Left renal pelvis (tissue), 4 donors: ENCODE results near the gene MISP3. TPM values are rescaled to one million over a fixed set of nuclear protein-coding genes. Genes with fewer than 3 reads are reported as not detected.

Experiments
- DNase-seq, 4 donors: peaks; one replicate each; pipeline ENCODE4 v3.0.0-alpha.2; 2013; ENCODE audit warnings: low read depth in 4 of 4, low spot score in 3 of 4
- polyA plus RNA-seq, 4 donors: library from polyadenylated mRNA; unstranded; fragments of 120-200 nt; gene quantifications; one replicate each; pipeline ENCODE4 v1.2.1, GENCODE V29; 2013; ENCODE audit not compliant: insufficient read length in 4 of 4

The MISP3 gene
- polyA plus RNA-seq, 4 donors, result 1.3 to 10.3 (median 6.3) TPM

DNA sequence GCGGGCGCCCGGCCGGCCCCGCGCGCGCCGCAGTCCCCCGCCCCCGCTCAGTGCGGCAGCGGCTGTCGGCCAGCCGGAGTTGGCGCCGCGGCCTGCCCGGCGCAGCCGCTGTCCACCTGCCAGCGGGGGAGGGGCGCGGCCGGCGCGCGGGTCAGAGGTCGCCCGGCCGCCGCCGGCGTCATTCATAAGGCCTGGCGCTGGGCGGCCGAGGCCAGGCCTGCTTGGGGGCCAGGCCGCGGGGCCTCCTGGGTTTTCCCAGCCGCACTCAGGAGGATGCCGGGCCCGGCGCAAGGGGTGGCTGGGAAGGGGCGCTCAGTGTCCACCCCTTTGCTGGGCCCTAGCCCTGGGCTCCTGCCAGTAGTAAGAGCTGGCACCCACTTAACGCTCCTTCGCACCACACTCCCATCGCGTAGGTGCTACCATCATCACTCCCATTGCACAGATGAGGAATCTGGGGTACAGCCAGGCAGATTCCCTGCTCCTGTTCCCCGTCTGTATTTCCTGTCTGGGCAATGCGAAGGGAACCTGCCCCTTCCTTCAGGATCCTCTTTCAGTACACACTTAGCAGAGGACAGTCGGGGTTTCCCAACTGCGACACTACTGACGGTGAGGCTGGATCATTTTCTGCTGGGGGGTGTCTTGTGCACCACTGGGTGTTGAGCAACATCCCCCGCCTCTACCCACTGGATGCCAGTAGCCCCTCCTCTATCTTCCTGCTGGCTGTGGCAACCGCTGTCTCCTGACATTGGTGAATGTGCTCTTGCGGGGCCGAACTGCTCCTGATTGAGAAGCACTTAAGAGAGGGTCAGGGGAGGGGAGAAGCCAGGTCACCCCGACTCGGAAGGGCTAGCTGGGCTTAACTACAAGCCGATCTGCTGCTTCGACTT, 45.8 kb downstream of the MISP3 start:
- DNase-seq, result peak in 1 of 4 donors; percentile 38

DNA sequence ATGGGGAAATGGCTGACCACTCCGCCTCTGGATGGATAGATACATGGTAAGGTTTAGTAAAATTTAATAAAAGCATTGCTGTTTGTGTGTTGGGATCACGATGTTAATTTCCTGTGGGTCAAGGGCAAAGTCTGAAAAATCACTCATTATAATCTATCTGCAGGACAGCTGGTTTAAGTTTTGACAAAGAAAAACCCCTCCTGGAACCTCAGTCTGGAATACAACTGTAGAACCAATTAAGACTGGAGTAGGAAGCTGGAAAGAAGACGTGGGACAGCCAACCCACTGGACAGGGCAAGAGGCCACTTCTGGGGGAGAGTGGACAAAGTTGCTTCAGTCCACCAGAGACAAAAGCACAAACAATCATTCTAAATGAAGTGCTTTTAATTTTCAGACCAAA, 46.6 kb downstream of the MISP3 start:
- no peak for DNase-seq

DNA sequence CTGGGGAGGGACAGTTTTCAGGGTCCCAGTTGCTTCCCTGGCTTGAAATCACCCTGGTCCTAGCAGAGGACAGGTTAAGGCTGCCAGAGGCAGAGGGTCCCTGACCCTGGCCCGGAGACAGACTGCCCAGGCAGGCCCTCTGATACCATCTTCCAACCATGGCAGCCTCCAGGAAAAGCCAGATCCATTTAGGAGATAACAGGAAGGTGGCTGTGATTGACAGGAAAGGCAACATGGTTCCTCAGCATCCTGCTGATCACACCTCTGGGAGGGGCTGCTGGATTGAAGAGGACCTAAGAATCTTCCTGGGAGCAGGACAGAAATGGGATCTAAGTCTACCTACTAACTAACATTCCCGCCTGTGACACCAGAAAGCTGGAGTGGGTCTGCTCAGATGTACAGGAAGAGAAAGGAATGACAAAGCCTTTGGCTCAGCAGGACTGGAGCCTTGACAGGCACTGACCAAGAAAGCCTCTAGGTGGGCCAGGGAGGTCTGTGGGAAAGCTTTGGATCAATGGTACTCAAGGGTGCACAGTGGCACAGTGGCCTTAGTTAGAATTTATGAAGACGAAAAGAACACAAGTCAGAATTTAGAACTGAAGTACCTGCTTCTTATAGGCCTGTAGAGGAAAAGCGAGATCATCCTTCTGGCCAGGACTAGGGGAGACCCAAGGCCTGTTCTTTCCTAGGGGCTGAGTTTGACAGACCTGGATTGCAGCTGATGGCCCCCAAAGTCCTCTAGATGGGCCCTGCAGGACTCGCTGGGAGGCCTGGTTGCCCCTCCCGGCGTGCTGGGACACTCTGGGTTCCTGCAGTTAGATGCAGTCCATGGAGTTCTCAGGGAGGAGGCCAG, 47.3 kb downstream of the MISP3 start:
- DNase-seq, result no peak

DNA sequence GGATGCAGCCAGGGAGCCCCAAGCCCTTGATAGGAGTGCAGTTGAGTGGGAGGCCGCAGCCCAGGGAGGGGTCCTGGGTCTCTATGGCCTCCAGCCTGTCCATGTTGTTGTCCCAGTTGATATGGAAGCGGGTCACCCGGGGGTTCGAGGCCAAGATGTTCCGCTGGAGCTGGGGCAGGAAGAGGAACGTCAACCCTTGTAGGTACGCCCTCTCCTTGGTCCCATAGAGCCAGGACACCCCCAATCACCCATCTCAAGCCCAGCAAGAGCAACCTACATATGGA, 47.9 kb downstream of the MISP3 start:
- no peak for DNase-seq

DNA sequence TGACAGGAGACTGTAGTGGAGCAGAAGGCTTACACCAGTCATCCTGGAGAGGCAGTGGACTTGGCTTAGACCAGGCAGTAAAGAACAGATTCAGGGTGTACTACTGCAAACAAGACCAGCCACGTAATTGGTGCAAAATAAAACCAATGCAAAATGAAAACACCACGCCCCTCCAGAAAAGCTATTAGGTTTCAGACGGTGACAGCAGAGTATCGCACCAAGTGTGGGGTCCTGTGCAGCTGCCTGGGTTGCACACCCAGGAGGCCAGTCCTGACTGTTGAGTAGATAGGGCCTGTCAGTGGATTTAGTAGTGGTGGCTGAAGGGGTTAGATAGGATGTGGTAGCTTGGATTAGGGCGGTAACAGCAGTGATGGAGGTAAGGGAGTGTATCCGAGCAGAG, 50.3 kb downstream of the MISP3 start:
- no peak for DNase-seq

Other genes starting within 250 kb of the MISP3 start
- gene NANOS3, start 195.7 kb upstream of the MISP3 start, polyA plus RNA-seq, result 1 to 10 TPM in 3 of 4 donors, under 1 TPM in 1; 0.79 to 2.6 (median 1.6) TPM
- 1 to 10 TPM; 4.8 to 8.9 (median 6.0) TPM for gene BRME1, start 166.7 kb upstream of the MISP3 start, polyA plus RNA-seq
- gene CC2D1A, start 166.6 kb upstream of the MISP3 start, polyA plus RNA-seq, result 10 to 100 TPM; 19.4 to 45.8 (median 23.0) TPM
- 1 to 10 TPM in 3 of 4 donors, under 1 TPM in 1; 0.86 to 1.7 (median 1.4) TPM for gene PODNL1, start 134.4 kb upstream of the MISP3 start, polyA plus RNA-seq
- gene DCAF15, start 120.3 kb upstream of the MISP3 start, polyA plus RNA-seq, result 10 to 100 TPM; 26.1 to 46.7 (median 28.2) TPM
- 10 to 100 TPM in 2 of 4 donors, 1 to 10 TPM in 2; 9.3 to 19.2 (median 10.2) TPM for gene RFX1, start 66.5 kb upstream of the MISP3 start, polyA plus RNA-seq
- gene RLN3, start 44.6 kb upstream of the MISP3 start, polyA plus RNA-seq, result not detected
- 1 to 10 TPM; 3.8 to 7.8 (median 5.9) TPM for gene IL27RA, start 41.0 kb upstream of the MISP3 start, polyA plus RNA-seq
- 10 to 100 TPM in 3 of 4 donors, under 1 TPM in 1; 0.94 to 32.9 (median 20.1) TPM for gene PALM3, start 10.7 kb upstream of the MISP3 start, polyA plus RNA-seq
- not detected for gene C19orf67, start 13.0 kb downstream of the MISP3 start, polyA plus RNA-seq
- gene SAMD1, start 18.0 kb downstream of the MISP3 start, polyA plus RNA-seq, result 10 to 100 TPM; 39.8 to 52.0 (median 41.4) TPM
- 100 to 1,000 TPM in 2 of 4 donors, 10 to 100 TPM in 2; 90.6 to 106 (median 99.0) TPM for gene PRKACA, start 45.0 kb downstream of the MISP3 start, polyA plus RNA-seq
- gene ASF1B, start 63.8 kb downstream of the MISP3 start, polyA plus RNA-seq, result 10 to 100 TPM; 15.1 to 19.8 (median 19.4) TPM
- gene ADGRL1, start 133.4 kb downstream of the MISP3 start, polyA plus RNA-seq, result 10 to 100 TPM; 34.7 to 60.6 (median 44.1) TPM